ENCODE data around the gene OR4D2. TPM values are rescaled to one million over a fixed set of nuclear protein-coding genes. Genes with fewer than 3 reads are reported as not detected.

The OR4D2 gene
- total and polyA plus RNA-seq, 2 of the 4 experiments (the other 2 are of a cell fraction): not detected

DNA sequence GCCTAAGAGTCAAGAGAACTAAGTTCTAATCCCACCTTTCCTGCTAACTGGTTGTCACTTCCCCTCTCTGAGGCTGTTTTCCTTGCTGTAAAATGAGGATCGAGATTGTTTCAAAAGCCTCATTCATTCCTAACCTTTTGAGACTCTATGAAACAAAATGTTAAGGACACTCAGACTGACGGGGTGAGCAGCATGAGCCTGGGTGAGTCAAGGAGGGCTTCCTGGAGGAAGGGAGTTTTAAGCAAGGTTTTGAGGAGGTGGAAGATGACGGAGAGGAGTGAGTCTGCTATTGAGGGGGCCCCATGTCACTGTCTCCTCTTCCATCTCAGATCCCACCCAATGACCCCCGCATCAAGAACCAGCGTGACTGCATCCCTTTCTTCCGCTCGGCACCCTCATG, 29.8 kb downstream of the OR4D2 start:
- no peak for TF ChIP-seq RAD21 (IDR thresholded peaks at IDR 0.05; ENCODE audit: low read length)
- Histone ChIP-seq H3K4me1 (ENCODE audit: control insufficient read depth, insufficient read depth, low read length) (no peaks in the 10 kb centered on the region), H4K5ac (ENCODE audit: low read depth, low read length) (no peak overlapping the region), H3K27me3 (ENCODE audit: control insufficient read depth, insufficient read depth, low read length) (peaks cover 16% of the 10 kb centered on the region), H3K79me1 (ENCODE audit: low read depth in 1 of 2, low read length in 2 of 2) (no peaks in the 10 kb centered on the region), H2AK9ac (replicated peaks; ENCODE audit: low read depth, low read length, poor library complexity) (peak overlapping the region; percentile 55), H3K27ac (ENCODE audit: insufficient read depth, low read length) (no peak overlapping the region), H3K4me2 (ENCODE audit: low read depth, low read length) (no peak overlapping the region), H3K56ac (ENCODE audit: extremely low read depth, insufficient read depth, low read length) (no peak overlapping the region), H3K9me3 (ENCODE audit: control insufficient read depth, insufficient read depth, low read length) (no peaks in the 10 kb centered on the region), H4K20me1 (ENCODE audit: insufficient read depth, low read length) (no peaks in the 10 kb centered on the region), H4K91ac (ENCODE audit: insufficient read depth, low read depth, low read length) (no peak overlapping the region), H2BK20ac (ENCODE audit: low read depth, low read length) (no peak overlapping the region), H2BK15ac (ENCODE audit: low read depth, low read length) (no peak overlapping the region), H3K9ac (ENCODE audit: low read depth, low read length) (no peak overlapping the region), H3K18ac (ENCODE audit: low read depth, low read length) (no peak overlapping the region), H2BK5ac (ENCODE audit: low read depth, low read length, poor library complexity, severe bottlenecking) (no peak overlapping the region), H3K9me1 (ENCODE audit: insufficient read depth, low read length) (no peaks in the 10 kb centered on the region), H3K36me3 (ENCODE audit: control insufficient read depth, insufficient read depth, low read length) (no peaks in the 10 kb centered on the region), H3K4ac (ENCODE audit: low read depth, low read length) (no peak overlapping the region), H2AFZ (replicated peaks; ENCODE audit: low read length, poor library complexity) (no peak overlapping the region), H2AK5ac (ENCODE audit: low read depth, low read length) (no peak overlapping the region), H2BK120ac (ENCODE audit: low read depth, low read length) (no peak overlapping the region), H4K8ac (ENCODE audit: low read depth in 2 of 2, low read length in 2 of 2) (no peak overlapping the region), H3K4me3 (ENCODE audit: insufficient read depth, low read depth, low read length) (no peak overlapping the region), H3K23ac (ENCODE audit: low read depth, low read length) (no peak overlapping the region), H3K14ac (replicated peaks; ENCODE audit: low read depth, low read length) (no peak overlapping the region)
- in situ Hi-C loops (cut with MboI; ENCODE audit: low sequenced_read_pairs) (no loop called here), intact Hi-C loops (cut with micrococcal nuclease) (no loop called here), dilution Hi-C loops (cut with HindIII; ENCODE audit: low sequenced_read_pairs, unreplicated experiment) (no loop called here)
- no TSS peak for BruUV-seq (replicated peaks)
- POLR2A ChIA-PET (ENCODE audit: unreplicated experiment): no interaction called here
- no CpG with 5 or more reads among the region's 7 CpGs for WGBS, 2 experiments (ENCODE audit: extremely low coverage in 2 of 2, insufficient read length in 1 of 2)
- DNase-seq: no peak
- CTCF ChIA-PET: no interaction called here
- no peak for ATAC-seq (ENCODE audit: low read depth)

All from IMR-90 (cell line).